Body of pancreas (tissue), 4 donors: ENCODE results near the gene CDR2L.

Source experiments
- CTCF ChIP-seq, 7 experiments: fragments of 450-650 bp in 4 of 7; fragments of 200-600 bp in 3 of 7; sonication (generic) in 3 of 7; IDR thresholded peaks; one replicate each; pipeline ENCODE4 v1.5.1; 2016 to 2019; ENCODE audit warnings: antibody characterized with exemption in 7 of 7
- POLR2A ChIP-seq, 3 donors: fragments of 450-650 bp; IDR thresholded peaks; one replicate each; pipeline ENCODE4 v1.6.1; 2016; ENCODE audit warnings: antibody characterized with exemption in 3 of 3, mild to moderate bottlenecking in 2 of 3

GRCh38 chr17:75049057-75049456 is 61.6 kb downstream of the CDR2L start:
- TF ChIP-seq POLR2A (IDR thresholded peaks at IDR 0.05) = no peak
- TF ChIP-seq CTCF (IDR thresholded peaks at IDR 0.05) = no peak
